H1 (cell line): ENCODE results near the gene DSG4. TPM values are rescaled to one million over a fixed set of nuclear protein-coding genes. Genes with fewer than 3 reads are reported as not detected.

Experiments
- ASH2L ChIP-seq: fragments of 200-600, 300-600 bp; sonication (generic); IDR thresholded peaks from one replicate; pipeline ENCODE4 v1.7.1; 2017; ENCODE audit warnings: low read length
- ATF2 ChIP-seq: IDR thresholded peaks from 2 replicates; pipeline ENCODE4 v1.6.1; 2012; ENCODE audit warnings: low read length, inconsistent platforms
- CBX8 ChIP-seq: fragments of 300-800, 300-1000 bp; sonication (generic); IDR thresholded peaks from 2 replicates; pipeline ENCODE4 v1.7.1; 2016; ENCODE audit warnings: low read depth, low read length, borderline replicate concordance
- CEBPB ChIP-seq: IDR thresholded peaks from 2 replicates; pipeline ENCODE4 v1.6.1; 2012; ENCODE audit warnings: low read depth, low read length
- CHD2 ChIP-seq: IDR thresholded peaks from 2 replicates; pipeline ENCODE4 v1.6.1; 2012; ENCODE audit warnings: low read length, improper control_type of control experiment
- HDAC2 ChIP-seq, 2 experiments: fragments of 300-600 bp in 1 of 2; sonication (generic) in 1 of 2; IDR thresholded peaks; 2 replicates each; pipeline ENCODE4 v1.6.1; 2011 to 2012; ENCODE audit warnings: low read depth in 2 of 2, low read length in 2 of 2, mild to moderate bottlenecking in 2 of 2, moderate library complexity in 2 of 2, borderline replicate concordance in 1 of 2, inconsistent platforms in 1 of 2
- POLR2AphosphoS5 ChIP-seq: IDR thresholded peaks from 2 replicates; pipeline ENCODE4 v1.6.1; 2011; ENCODE audit warnings: low read depth, low read length
- YY1 ChIP-seq: IDR thresholded peaks from 2 replicates; pipeline ENCODE4 v1.6.1; 2011; ENCODE audit warnings: low read depth, mild to moderate bottlenecking, low read length
- polyA plus RNA-seq, 7 experiments: library from polyadenylated mRNA; depleted of rRNA in 3 of 7; stranded (reverse) in 5 of 7; unstranded in 2 of 7; fragments of >200 nt in 5 of 7; fragments of 200-250 nt in 2 of 7; gene quantifications; 1 replicate in 5 of 7; 2 replicates in 1 of 7; 4 replicates in 1 of 7; pipeline versions ENCODE4 v1.2.1 to v1.2.3, GENCODE V29; 2011 to 2013; ENCODE audit warnings: missing spikeins in 2 of 7, mixed read lengths in 2 of 7
- total RNA-seq: library from RNA; stranded (reverse); fragmentation: NEBNext Ultra II Directional; extraction: Animal tissue kit (Norgen Biotek cat#: 25700); gene quantifications from 2 replicates; pipeline ENCODE4 v1.2.1, GENCODE V29; 2021

Gene DSG4
- total and polyA plus RNA-seq, 2 of the 8 experiments (the other 6 are each of a cell fraction or from before 2014, with no cell fraction given), result not detected

- no peak for TF ChIP-seq ATF2
- no peak for TF ChIP-seq HDAC2 (IDR thresholded peaks at IDR 0.05; ENCODE audit: borderline replicate concordance in 1 of 2, low read depth in 2 of 2, low read length in 2 of 2)
- TF ChIP-seq YY1, result no peak
- no peak for TF ChIP-seq CBX8
- no peak for TF ChIP-seq CHD2
- TF ChIP-seq ASH2L, result no peak
- no peak for TF ChIP-seq CEBPB
- TF ChIP-seq POLR2AphosphoS5, result no peak
- TF ChIP-seq, all 59 proteins: peak for 0
These were observed 51.6 kb downstream of the DSG4 start (continued) for GRCh38 chr18:31428211-31428610.
